Tibial artery (tissue), 4 donors: Measurements from ENCODE around the gene LRRC8C.

ENCODE experiments used
- DNase-seq, 2 donors: peaks; one replicate each; pipeline ENCODE4 v3.0.0-alpha.2; 2019
- H3K27ac ChIP-seq, 2 donors: fragments of 200-600 bp; sonication (generic) in 1 of 2; 1 replicate in 1 of 2; 2 replicates in 1 of 2; pipeline ENCODE4 v1.5.1; 2018 to 2019; ENCODE audit warnings: mild to moderate bottlenecking in 1 of 2
- H3K27me3 ChIP-seq, 2 donors: fragments of 200-600 bp; sonication (generic) in 1 of 2; one replicate each; pipeline versions ENCODE4 v1.5.1 to v1.6.0; 2016 to 2019
- H3K36me3 ChIP-seq, 3 donors: fragments of 200-600 bp; sonication (generic) in 2 of 3; one replicate each; pipeline ENCODE4 v1.5.1; 2016 to 2019; ENCODE audit warnings: mild to moderate bottlenecking in 2 of 3
- H3K4me1 ChIP-seq, 4 donors: fragments of 200-600 bp; sonication (generic) in 2 of 4; 1 replicate in 3 of 4; 2 replicates in 1 of 4; pipeline ENCODE4 v1.5.1; 2016 to 2019
- H3K4me3 ChIP-seq, 2 donors: fragments of 200-600 bp; sonication (generic) in 1 of 2; 1 replicate in 1 of 2; 2 replicates in 1 of 2; pipeline ENCODE4 v1.5.1; 2018 to 2019; ENCODE audit warnings: mild to moderate bottlenecking in 2 of 2
- H3K9me3 ChIP-seq, 3 donors: fragments of 200-600 bp; sonication (generic) in 1 of 3; one replicate each; pipeline ENCODE4 v1.5.1; 2016 to 2019
- intact Hi-C: fragments of 100-400 bp; cut with DNase I; formaldehyde crosslinking; loops from one replicate; pipeline ENCODE4 v1.15.0; 2023; ENCODE audit warnings: low total_unique reads
- TF ChIP-seq, protein P1 (sequence below), 2 experiments: fragments of 200-600 bp in 1 of 2; fragments of 450-650 bp in 1 of 2; IDR thresholded peaks; one replicate each; pipeline ENCODE4 v1.5.1; 2017 to 2019; ENCODE audit warnings: antibody characterized with exemption in 2 of 2, mild to moderate bottlenecking in 1 of 2, moderate library complexity in 1 of 2

The LRRC8C gene

DNA sequence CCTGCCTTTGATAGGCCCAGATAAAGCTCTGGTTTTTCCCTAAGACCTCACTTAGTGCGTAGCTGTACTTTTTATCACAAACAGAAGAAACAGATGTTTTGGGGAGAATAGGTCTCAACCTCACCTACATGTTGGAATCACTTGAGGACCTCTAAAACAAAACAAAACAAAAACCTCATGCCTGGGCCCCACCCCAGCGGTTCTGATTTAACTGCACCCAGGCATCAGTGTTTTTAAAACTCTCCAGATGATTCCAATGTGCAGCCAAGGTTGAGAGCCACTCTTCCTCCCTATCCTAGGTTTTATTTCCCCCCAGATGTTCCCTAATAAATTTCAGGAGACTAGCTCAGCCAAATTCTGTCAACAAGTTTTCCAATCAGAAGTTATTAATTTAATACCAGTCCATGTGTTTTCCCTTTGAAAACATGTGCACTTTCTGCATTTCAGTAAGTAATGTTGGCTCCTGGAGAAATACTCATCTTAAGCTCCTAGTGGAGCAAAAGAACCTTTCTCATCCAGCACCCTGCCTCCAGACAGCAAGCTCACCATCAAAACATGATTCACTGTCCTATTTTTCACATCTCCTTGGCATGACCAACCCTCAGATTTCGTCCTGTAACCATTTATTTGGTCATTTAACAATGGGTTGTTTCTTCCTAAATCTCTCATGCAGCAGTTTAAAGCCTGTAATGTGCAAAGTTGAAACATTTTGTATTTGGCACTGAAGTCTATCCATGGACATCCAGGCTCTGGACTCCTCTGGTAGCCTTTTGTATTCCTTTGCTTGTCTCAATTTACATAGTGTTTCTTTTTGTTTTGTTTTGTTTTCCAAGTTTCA lies 27.5 kb downstream of the LRRC8C start:
- DNase-seq = no peak
- Histone ChIP-seq H3K36me3 (no peaks in the 10 kb centered on the region), H3K4me1 (peaks cover 0 to 37% (median 6%) of the 10 kb centered on the region in 4 donors), H3K27me3 (no peaks in the 10 kb centered on the region), H3K9me3 (no peaks in the 10 kb centered on the region), H3K27ac (no peak overlapping the region), H3K4me3 (no peak overlapping the region)
- TF ChIP-seq, protein P1, sequence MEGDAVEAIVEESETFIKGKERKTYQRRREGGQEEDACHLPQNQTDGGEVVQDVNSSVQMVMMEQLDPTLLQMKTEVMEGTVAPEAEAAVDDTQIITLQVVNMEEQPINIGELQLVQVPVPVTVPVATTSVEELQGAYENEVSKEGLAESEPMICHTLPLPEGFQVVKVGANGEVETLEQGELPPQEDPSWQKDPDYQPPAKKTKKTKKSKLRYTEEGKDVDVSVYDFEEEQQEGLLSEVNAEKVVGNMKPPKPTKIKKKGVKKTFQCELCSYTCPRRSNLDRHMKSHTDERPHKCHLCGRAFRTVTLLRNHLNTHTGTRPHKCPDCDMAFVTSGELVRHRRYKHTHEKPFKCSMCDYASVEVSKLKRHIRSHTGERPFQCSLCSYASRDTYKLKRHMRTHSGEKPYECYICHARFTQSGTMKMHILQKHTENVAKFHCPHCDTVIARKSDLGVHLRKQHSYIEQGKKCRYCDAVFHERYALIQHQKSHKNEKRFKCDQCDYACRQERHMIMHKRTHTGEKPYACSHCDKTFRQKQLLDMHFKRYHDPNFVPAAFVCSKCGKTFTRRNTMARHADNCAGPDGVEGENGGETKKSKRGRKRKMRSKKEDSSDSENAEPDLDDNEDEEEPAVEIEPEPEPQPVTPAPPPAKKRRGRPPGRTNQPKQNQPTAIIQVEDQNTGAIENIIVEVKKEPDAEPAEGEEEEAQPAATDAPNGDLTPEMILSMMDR (IDR thresholded peaks at IDR 0.05) = no peak
- intact Hi-C loops = no loop called here

DNA sequence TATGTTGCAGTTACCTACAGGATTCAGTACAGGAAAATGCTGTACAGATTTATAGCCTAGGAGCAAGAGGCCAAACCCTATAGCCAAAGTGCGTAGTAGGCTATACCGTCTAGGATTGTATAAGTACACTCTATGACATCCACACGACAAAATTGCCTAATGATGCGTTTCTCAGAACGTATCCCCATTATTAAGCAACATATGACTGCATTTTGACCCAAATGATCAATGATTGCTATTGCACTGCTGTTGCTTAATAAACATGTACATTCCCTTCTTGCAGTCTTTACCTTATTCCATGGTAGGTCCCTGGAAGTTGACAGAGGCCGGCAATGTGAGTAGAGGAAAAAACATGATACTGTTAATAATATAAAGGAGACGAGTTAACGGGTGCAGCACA lies 33.0 kb downstream of the LRRC8C start:
- no peaks in the 10 kb centered on the region for H3K36me3 ChIP-seq
- H3K27ac ChIP-seq = no peak overlapping the region
- H3K9me3 ChIP-seq = no peaks in the 10 kb centered on the region
- no peak overlapping the region for H3K4me3 ChIP-seq
- TF ChIP-seq, protein P1 (IDR thresholded peaks at IDR 0.05) = no peak
- peaks cover 0 to 5% (median 0%) of the 10 kb centered on the region in 4 donors for H3K4me1 ChIP-seq
- no peak for DNase-seq
- intact Hi-C loops = no loop called here
- H3K27me3 ChIP-seq = no peaks in the 10 kb centered on the region

DNA sequence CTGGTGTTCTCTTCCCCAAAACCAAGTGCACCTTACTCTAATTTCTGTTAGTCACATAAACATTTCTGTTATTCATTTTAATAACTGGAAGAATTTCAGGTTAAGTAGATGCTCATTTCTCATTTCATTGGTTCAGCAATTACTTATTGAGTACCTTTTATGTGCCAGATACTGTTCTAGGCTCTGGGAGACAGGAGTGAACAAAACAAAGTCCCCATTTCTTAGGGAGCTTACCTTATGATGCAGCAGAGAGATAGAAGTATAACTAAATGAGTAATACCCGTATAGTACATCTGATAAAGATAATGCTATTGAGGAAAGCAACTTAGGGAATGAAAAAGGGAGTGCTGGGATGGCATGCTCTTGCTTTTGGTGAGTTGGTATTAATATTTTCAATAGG lies 33.7 kb downstream of the LRRC8C start:
- Histone ChIP-seq H3K4me1 (peaks cover 0 to 5% (median 0%) of the 10 kb centered on the region in 4 donors), H3K36me3 (no peaks in the 10 kb centered on the region), H3K27ac (no peak overlapping the region), H3K4me3 (no peak overlapping the region), H3K27me3 (no peaks in the 10 kb centered on the region), H3K9me3 (no peaks in the 10 kb centered on the region)
- TF ChIP-seq, protein P1 (IDR thresholded peaks at IDR 0.05) = no peak
- intact Hi-C loops = no loop called here
- no peak for DNase-seq

DNA sequence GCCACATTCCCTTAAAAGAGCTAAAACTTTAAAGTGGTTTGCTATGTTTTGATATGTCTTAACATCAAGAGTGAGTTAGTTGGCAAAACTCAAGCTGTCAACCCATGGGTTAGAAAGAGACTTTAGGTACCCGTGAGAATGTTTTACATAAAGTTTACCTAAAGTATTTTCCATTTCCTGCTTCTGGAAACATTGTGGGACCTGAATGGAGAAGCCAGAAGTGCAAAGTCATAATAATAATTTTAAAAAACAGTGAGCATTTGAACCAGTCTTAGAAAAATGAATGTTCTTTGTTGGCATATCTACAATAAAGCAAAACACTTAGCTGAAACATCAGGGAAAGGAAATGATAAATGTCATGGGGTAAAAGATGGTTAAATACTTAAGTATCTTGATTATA lies 34.8 kb downstream of the LRRC8C start:
- H3K27me3 ChIP-seq = no peaks in the 10 kb centered on the region
- H3K4me1 ChIP-seq = peaks cover 0 to 5% (median 0%) of the 10 kb centered on the region in 4 donors
- no peak overlapping the region for H3K4me3 ChIP-seq
- TF ChIP-seq, protein P1 (IDR thresholded peaks at IDR 0.05) = no peak
- no peak for DNase-seq
- H3K9me3 ChIP-seq = no peaks in the 10 kb centered on the region
- no peaks in the 10 kb centered on the region for H3K36me3 ChIP-seq
- intact Hi-C loops = no loop called here
- H3K27ac ChIP-seq = no peak overlapping the region

DNA sequence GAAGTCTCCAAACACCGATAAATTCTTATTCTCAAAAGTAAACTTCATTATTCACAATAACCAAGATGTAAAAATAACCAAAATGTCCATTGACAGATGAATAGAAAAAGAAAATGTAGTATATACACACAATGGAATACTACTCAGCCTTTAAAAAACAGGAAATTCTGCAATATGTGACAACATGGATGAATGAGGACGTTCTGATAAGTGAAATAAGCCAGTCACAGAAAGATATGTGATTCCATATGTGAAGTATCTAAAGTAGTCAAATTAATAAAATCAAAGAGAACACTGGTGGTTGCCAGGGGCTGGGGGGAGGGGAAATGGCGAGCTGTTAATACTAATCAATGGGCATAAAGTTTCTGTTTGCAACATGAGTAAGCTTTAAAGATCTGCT lies 36.0 kb downstream of the LRRC8C start:
- Histone ChIP-seq H3K4me3 (no peak overlapping the region), H3K36me3 (no peaks in the 10 kb centered on the region), H3K4me1 (peaks cover 0 to 5% (median 0%) of the 10 kb centered on the region in 4 donors), H3K27me3 (no peaks in the 10 kb centered on the region), H3K27ac (no peak overlapping the region), H3K9me3 (no peaks in the 10 kb centered on the region)
- TF ChIP-seq, protein P1 (IDR thresholded peaks at IDR 0.05) = no peak
- DNase-seq = no peak
- intact Hi-C loops = no loop called here
